ENCODE data around the gene FASN.

FASN gene

DNA sequence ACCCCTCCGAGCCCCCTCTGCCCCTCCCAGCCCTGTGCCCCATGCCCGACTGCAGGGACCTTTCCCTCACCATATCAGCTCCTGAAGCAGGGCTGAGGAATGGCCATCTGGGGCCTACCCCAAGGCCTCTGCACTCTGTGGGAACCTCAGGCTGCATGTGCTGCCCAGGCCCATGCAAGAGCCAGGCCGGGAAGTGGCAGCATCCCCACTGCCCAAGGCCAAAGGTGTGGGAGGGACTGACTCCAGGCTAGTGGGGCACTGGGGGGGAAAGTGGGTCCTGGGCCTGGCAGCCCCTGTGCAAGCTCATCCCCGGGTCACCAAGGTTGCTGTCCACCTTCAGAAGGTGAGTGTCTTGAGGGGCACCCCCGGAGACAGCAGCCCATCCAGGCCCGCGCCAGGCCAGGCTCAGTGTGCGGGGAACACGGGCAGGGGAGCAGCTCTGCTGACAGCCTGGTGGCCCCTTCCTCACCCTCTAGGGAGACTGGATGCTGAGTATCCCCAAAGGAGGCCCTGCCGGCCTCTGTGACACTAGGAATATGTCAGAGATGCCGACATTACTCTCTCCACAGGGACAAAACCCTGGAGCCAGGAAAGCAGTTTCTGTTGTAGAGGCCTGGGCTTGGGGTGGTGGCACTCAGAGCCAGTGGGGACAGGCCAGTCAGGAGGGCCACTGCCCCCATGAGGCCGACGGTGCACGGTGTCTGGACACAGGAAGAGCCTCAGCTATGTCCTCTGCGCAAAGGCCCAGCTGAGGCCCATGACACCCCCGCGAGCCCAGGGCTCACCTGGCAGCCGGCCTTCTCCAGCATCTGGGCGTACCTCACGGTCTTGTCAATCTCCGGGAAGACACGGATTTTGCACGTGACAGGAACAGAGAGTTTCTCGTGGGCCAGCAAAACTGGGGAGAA is 35.7 kb downstream of the FASN start:
- no peak for DNase-seq (ENCODE audit: low read depth)
- TF ChIP-seq, protein P1, sequence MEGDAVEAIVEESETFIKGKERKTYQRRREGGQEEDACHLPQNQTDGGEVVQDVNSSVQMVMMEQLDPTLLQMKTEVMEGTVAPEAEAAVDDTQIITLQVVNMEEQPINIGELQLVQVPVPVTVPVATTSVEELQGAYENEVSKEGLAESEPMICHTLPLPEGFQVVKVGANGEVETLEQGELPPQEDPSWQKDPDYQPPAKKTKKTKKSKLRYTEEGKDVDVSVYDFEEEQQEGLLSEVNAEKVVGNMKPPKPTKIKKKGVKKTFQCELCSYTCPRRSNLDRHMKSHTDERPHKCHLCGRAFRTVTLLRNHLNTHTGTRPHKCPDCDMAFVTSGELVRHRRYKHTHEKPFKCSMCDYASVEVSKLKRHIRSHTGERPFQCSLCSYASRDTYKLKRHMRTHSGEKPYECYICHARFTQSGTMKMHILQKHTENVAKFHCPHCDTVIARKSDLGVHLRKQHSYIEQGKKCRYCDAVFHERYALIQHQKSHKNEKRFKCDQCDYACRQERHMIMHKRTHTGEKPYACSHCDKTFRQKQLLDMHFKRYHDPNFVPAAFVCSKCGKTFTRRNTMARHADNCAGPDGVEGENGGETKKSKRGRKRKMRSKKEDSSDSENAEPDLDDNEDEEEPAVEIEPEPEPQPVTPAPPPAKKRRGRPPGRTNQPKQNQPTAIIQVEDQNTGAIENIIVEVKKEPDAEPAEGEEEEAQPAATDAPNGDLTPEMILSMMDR (IDR thresholded peaks at IDR 0.05; ENCODE audit: low read depth, low read length, missing control alignments): no peak
- no peak overlapping the region for H3K4me3 ChIP-seq (ENCODE audit: low read depth, low read length)
- in situ Hi-C loops (cut with HindIII; ENCODE audit: low sequenced_read_pairs): no loop called here

DNA sequence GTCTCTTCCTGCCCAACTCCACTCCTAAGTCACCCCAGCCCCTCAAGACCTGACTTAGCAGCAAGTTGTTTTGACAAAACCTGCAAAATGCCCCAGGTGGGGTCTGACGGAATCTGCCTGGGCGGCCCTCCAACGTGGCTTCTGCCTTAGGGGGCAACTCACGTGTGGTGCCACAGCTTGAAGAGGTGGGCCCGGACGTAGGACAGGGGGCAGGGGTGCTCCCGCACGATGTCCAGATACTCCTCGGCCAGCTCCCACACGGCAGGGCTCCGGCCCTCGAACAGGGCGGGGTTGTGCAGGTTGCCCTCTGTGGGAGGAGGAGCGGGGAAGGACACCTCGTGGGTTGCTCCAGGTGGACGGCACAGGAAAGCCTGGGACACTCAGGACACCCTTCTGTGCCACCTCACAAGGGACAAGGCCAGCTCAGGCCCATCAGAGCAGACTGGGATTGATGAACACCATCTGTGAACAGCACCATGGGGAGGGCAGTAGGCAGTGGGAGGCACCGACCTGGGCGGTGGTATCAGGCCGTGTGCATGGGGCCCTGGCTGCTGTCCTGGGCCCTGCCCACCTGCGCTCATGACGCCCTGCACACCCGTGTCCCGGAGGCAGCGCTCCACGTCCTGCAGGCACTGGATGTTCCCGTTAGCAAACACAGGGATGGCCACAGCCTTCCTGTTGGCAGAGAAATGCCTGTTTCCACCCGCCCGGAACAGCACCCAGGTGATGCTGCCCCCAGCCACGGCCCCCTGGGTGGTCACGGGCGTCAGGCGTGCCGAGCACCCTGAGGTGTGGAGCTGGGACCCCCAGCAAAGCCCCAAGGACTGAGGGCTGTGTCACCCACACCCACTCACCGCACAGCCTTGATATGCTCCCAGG is 36.8 kb downstream of the FASN start:
- TF ChIP-seq, protein P1 (IDR thresholded peaks at IDR 0.05; ENCODE audit: low read depth, low read length, missing control alignments): no peak
- no peak overlapping the region for H3K4me3 ChIP-seq (ENCODE audit: low read depth, low read length)
- in situ Hi-C loops (cut with HindIII; ENCODE audit: low sequenced_read_pairs): no loop called here
- DNase-seq (ENCODE audit: low read depth): no peak

DNA sequence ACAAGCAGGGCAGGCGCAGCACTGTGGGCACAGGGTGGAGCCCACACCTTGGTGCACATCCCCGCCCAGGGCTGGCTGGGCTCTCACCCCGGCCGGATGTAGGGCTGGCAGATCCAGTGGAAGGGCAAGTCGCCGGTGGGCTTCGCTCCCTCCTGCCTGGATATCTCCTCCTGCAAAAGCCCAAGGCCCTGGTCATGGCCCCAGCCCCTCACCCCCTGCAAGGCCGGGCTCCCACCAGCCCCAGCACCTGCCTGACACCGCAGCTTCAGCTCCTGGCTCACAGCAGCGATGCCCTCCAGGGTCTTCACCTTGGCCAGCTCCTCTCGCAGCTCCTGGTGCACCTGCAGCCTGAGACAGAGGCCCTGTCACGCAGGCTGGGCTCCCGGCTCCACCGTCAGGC is 37.4 kb downstream of the FASN start:
- in situ Hi-C loops (cut with HindIII; ENCODE audit: low sequenced_read_pairs): no loop called here
- no peak overlapping the region for H3K4me3 ChIP-seq (ENCODE audit: low read depth, low read length)
- TF ChIP-seq, protein P1 (IDR thresholded peaks at IDR 0.05; ENCODE audit: low read depth, low read length, missing control alignments): no peak
- no peak for DNase-seq (ENCODE audit: low read depth)

DNA sequence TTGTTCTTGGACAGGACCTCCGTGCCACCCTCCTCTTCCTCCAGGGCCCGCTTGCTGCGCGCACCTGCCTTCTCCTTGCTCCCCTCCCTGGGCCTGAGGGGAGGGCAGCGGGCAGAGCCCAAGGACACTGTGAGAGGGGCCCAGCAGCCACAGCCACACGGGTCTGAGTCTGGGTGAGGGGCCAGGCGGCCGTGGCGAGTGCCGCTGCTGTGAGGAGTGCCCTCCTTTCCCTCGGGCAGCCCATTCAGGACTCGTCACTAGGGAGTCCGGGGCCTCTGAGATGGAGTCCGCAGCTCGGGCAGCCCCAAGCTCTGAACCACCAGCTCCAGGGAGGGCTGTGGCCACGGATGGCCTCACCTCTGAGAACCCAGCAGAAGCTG is 38.0 kb downstream of the FASN start:
- no peak overlapping the region for H3K4me3 ChIP-seq (ENCODE audit: low read depth, low read length)
- TF ChIP-seq, protein P1 (IDR thresholded peaks at IDR 0.05; ENCODE audit: low read depth, low read length, missing control alignments): no peak
- in situ Hi-C loops (cut with HindIII; ENCODE audit: low sequenced_read_pairs): no loop called here
- no peak for DNase-seq (ENCODE audit: low read depth)

DNA sequence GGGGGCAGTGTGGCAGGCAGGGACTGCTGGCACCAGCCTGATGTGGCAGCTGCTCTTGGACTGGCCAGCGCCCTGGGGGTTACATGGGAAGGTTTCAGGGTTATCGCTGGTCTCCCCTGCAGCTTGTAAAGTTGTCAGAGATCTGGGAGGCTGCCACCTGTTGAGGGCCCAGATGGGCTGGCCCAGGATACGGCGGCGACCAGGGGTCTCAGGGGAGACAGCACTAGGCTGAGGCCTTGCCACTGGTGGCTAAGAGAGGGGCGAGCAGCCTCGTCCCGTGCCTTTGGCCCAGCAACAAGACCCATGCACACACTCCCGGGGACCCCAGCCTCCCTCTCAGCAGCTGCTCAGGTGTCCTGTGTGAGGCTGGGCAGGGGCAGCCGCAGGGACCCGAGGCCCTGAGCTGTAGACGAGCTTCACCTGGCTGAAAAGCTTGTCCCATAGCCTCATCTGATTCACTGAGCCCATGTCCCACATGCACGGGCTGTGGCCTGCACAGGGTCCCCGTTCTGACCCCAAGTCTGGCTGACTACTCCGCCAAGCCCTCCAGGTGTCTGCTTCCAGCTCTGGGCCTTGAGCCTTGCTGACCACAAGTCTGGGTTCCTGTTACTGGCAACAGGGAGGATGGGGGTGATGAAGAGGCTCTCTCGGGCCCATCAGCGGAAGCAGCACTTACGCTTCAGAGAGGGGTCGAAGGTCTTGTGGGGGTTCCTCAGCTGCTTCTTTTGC is 38.6 kb downstream of the FASN start:
- in situ Hi-C loops (cut with HindIII; ENCODE audit: low sequenced_read_pairs): no loop called here
- H3K4me3 ChIP-seq (ENCODE audit: low read depth, low read length): no peak overlapping the region
- TF ChIP-seq, protein P1 (IDR thresholded peaks at IDR 0.05; ENCODE audit: low read depth, low read length, missing control alignments): no peak
- DNase-seq (ENCODE audit: low read depth): no peak

DNA sequence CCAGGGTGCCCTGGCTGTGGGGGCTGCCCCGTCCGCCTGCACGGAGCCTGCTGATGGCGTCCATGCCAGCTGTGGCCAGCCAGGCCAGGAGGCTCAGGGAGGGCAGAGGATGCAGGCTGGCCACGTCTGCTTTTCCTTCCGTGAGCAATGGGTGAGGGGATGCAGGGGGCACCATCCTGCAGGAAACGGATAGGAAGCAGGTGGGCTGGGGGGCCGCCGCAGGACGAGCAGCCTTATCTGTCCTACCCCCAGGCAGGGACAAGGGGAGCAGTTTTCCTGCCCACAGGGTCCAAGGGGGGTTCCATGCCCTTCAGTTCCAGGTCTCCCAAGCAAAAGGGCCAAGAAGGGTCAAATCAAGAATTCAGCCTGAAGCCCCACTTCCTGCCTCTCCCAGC is 39.2 kb downstream of the FASN start:
- TF ChIP-seq, protein P1 (IDR thresholded peaks at IDR 0.05; ENCODE audit: low read depth, low read length, missing control alignments): no peak
- no peak overlapping the region for H3K4me3 ChIP-seq (ENCODE audit: low read depth, low read length)
- in situ Hi-C loops (cut with HindIII; ENCODE audit: low sequenced_read_pairs): no loop called here
- no peak for DNase-seq (ENCODE audit: low read depth)
